Aorta (tissue), 5 donors: ENCODE results near the gene GPR108. TPM values are rescaled to one million over a fixed set of nuclear protein-coding genes. Genes with fewer than 3 reads are reported as not detected.

Source experiments
- ATAC-seq: fragments of 200-7000 bp; cut with Tn5 transposase; one replicate; pipeline ENCODE4 v1.9.1; 2022; ENCODE audit warnings: moderate library complexity; ENCODE audit not compliant: low FRiP score
- DNase-seq, 2 donors: peaks; one replicate each; pipeline ENCODE4 v3.0.0-alpha.2; 2020
- H3K27ac ChIP-seq, 2 donors: one replicate each; pipeline ENCODE4 v1.5.1; 2013; ENCODE audit warnings: low read length in 2 of 2, mild to moderate bottlenecking in 2 of 2, moderate library complexity in 2 of 2, control low read depth in 1 of 2, inconsistent platforms in 1 of 2, low read depth in 1 of 2
- H3K27me3 ChIP-seq, 2 donors: one replicate each; pipeline ENCODE4 v1.6.1; 2013; ENCODE audit warnings: control low read depth in 1 of 2, low read length in 1 of 2, mild to moderate bottlenecking in 1 of 2, moderate library complexity in 1 of 2; ENCODE audit not compliant: insufficient read depth in 2 of 2, control insufficient read depth in 1 of 2
- H3K36me3 ChIP-seq, 2 donors: one replicate each; pipeline ENCODE4 v1.6.1; 2013; ENCODE audit warnings: control low read depth in 1 of 2, low read length in 1 of 2, mild to moderate bottlenecking in 1 of 2; ENCODE audit not compliant: insufficient read depth in 2 of 2, control insufficient read depth in 1 of 2
- H3K4me1 ChIP-seq, 2 donors: one replicate each; pipeline ENCODE4 v1.6.1; 2013; ENCODE audit warnings: low read length in 2 of 2, control low read depth in 1 of 2, mild to moderate bottlenecking in 1 of 2, moderate library complexity in 1 of 2; ENCODE audit not compliant: insufficient read depth in 2 of 2, control insufficient read depth in 1 of 2
- H3K4me3 ChIP-seq, 2 donors: one replicate each; pipeline ENCODE4 v1.5.1; 2013; ENCODE audit warnings: low read length in 2 of 2, control low read depth in 1 of 2, mild to moderate bottlenecking in 1 of 2
- H3K9me3 ChIP-seq: one replicate; pipeline ENCODE4 v1.6.1; 2013; ENCODE audit warnings: mild to moderate bottlenecking, low read length; ENCODE audit not compliant: control insufficient read depth
- WGBS, 2 donors: extraction: QIAGEN DNeasy Blood & Tissue Kit; methylation state at CpG; one replicate each; pipeline ENCODE4 v1.1.7; 2013; 5-methylcytosine and 5-hydroxymethylcytosine counted together
- intact Hi-C, 2 donors: fragments of 100-400 bp; cut with DNase I; formaldehyde crosslinking; loops; one replicate each; pipeline versions ENCODE4 v1.14.2 to v1.15.0; 2022
- polyA plus RNA-seq, 2 donors: library from polyadenylated mRNA; stranded (reverse); fragments of 200-250 nt; gene quantifications; one replicate each; pipeline ENCODE4 v1.2.3, GENCODE V29; 2013
- total RNA-seq, 2 donors: library from RNA; stranded (reverse); fragmentation: NEBNext Ultra II Directional; extraction: Animal tissue kit (Norgen Biotek cat#: 25700); gene quantifications; one replicate each; pipeline ENCODE4 v1.2.1, GENCODE V29; 2021
- donor health status: healthy with polysubstance abuse.
- donor health status: Bipolar disorder and iron deficiency.
- donor health status: DM: no; HTN: no; CAD: no.
- donor health status: DM: no; HTN: no; CAD: no.
- donor health status: DM: yes; HTN: yes; CAD: no.

The GPR108 gene
- total and polyA plus RNA-seq, 4 donors: 33.1 to 117 (median 59.7) TPM

- no peak for ATAC-seq
- H3K4me3 ChIP-seq: no peak overlapping the region
- intact Hi-C loops: loop anchor here in 1 of 2 donors (5.0 to 10.0 kb wide), 3 partner anchors 101 to 273 kb away; partner anchors contain the start of gene CRB3
- H3K4me1 ChIP-seq: no peaks in the 10 kb centered on the region
- WGBS, 2 donors: 75 to 77% methylated on average over 15 of the region's 15 CpGs
- no peaks in the 10 kb centered on the region for H3K27me3 ChIP-seq
- DNase-seq: no peak
- peaks cover 0 to 3% of the 10 kb centered on the region in 2 donors for H3K36me3 ChIP-seq
- H3K9me3 ChIP-seq: no peaks in the 10 kb centered on the region
- H3K27ac ChIP-seq: no peak overlapping the region
Measured at GRCh38 chr19:6735181-6735911, 2.0 kb downstream of the GPR108 start.

GRCh38 chr19:6734096-6734696 lies 3.2 kb downstream of the GPR108 start:
- Histone ChIP-seq H3K4me3 (no peak overlapping the region), H3K27ac (no peak overlapping the region), H3K36me3 (peaks cover 0 to 3% of the 10 kb centered on the region in 2 donors), H3K27me3 (no peaks in the 10 kb centered on the region), H3K9me3 (no peaks in the 10 kb centered on the region), H3K4me1 (no peaks in the 10 kb centered on the region)
- 71 to 73% methylated on average over 20 of the region's 20 CpGs for WGBS, 2 donors
- ATAC-seq (no peak), DNase-seq (no peak)
- intact Hi-C loops: loop anchor here in 1 of 2 donors (10.0 kb wide), 2 partner anchors 99 to 209 kb away; no protein-coding TSS in a partner anchor

GRCh38 chr19:6733338-6734095 lies 3.9 kb downstream of the GPR108 start:
- Histone ChIP-seq H3K27me3 (no peaks in the 10 kb centered on the region), H3K9me3 (no peaks in the 10 kb centered on the region), H3K4me1 (no peaks in the 10 kb centered on the region), H3K27ac (no peak overlapping the region), H3K36me3 (peaks cover 0 to 3% of the 10 kb centered on the region in 2 donors), H3K4me3 (no peak overlapping the region)
- DNase-seq (no peak), ATAC-seq (no peak)
- intact Hi-C loops: loop anchor here in 1 of 2 donors (10.0 kb wide), 2 partner anchors 99 to 209 kb away; no protein-coding TSS in a partner anchor
- 89 to 91% methylated on average over 29 of the region's 29 CpGs for WGBS, 2 donors

- WGBS, 2 donors: 91 to 93% methylated on average over 21 of the region's 21 CpGs
- Histone ChIP-seq H3K27me3 (no peaks in the 10 kb centered on the region), H3K36me3 (peaks cover 0 to 3% of the 10 kb centered on the region in 2 donors), H3K27ac (no peak overlapping the region), H3K9me3 (no peaks in the 10 kb centered on the region), H3K4me1 (no peaks in the 10 kb centered on the region), H3K4me3 (no peak overlapping the region)
- ATAC-seq (no peak), DNase-seq (peak in 1 of 2 donors; percentile 43)
- intact Hi-C loops: loop anchor here in 1 of 2 donors (10.0 kb wide), 2 partner anchors 98 to 208 kb away; no protein-coding TSS in a partner anchor
Measured at GRCh38 chr19:6732803-6733337, 4.5 kb downstream of the GPR108 start.

GRCh38 chr19:6731822-6732221 lies 5.6 kb downstream of the GPR108 start:
- peaks cover 0 to 3% of the 10 kb centered on the region in 2 donors for H3K36me3 ChIP-seq
- intact Hi-C loops: loop anchor here in 1 of 2 donors (10.0 kb wide), 2 partner anchors 97 to 207 kb away; no protein-coding TSS in a partner anchor
- no peak overlapping the region for H3K27ac ChIP-seq
- ATAC-seq: no peak
- H3K27me3 ChIP-seq: no peaks in the 10 kb centered on the region
- no peaks in the 10 kb centered on the region for H3K4me1 ChIP-seq
- H3K9me3 ChIP-seq: no peaks in the 10 kb centered on the region
- no peak for DNase-seq
- H3K4me3 ChIP-seq: no peak overlapping the region
- WGBS, 2 donors: 91 to 92% methylated on average over 18 to 22 of the region's 22 CpGs

- ATAC-seq (no peak), DNase-seq (no peak)
- Histone ChIP-seq H3K27ac (no peak overlapping the region), H3K36me3 (peaks cover 0 to 3% of the 10 kb centered on the region in 2 donors), H3K4me1 (no peaks in the 10 kb centered on the region), H3K9me3 (no peaks in the 10 kb centered on the region), H3K27me3 (no peaks in the 10 kb centered on the region), H3K4me3 (no peak overlapping the region)
- WGBS, 2 donors: 88 to 89% methylated on average over 30 of the region's 30 CpGs
- intact Hi-C loops: loop anchor here in 1 of 2 donors (10.0 kb wide), 2 partner anchors 96 to 206 kb away; no protein-coding TSS in a partner anchor
Measured at GRCh38 chr19:6730941-6731670, 6.3 kb downstream of the GPR108 start.

- Histone ChIP-seq H3K27ac (no peak overlapping the region), H3K9me3 (no peaks in the 10 kb centered on the region), H3K36me3 (peaks cover 0 to 3% of the 10 kb centered on the region in 2 donors), H3K27me3 (no peaks in the 10 kb centered on the region), H3K4me3 (no peak overlapping the region), H3K4me1 (no peaks in the 10 kb centered on the region)
- intact Hi-C loops: loop anchor here in 1 of 2 donors (10.0 kb wide), 2 partner anchors 95 to 205 kb away; no protein-coding TSS in a partner anchor
- 52 to 58% methylated on average over 19 to 27 of the region's 27 CpGs for WGBS, 2 donors
- DNase-seq (peak; percentile 84 to 91), ATAC-seq (peak; percentile 81)
Measured at GRCh38 chr19:6730153-6730804, 7.1 kb downstream of the GPR108 start.
